PFSK-1 (cell line): ENCODE data around the gene ACP1.

Source experiments
- FOXP2 ChIP-seq: optimal IDR thresholded peaks from 2 replicates; pipeline ENCODE3; 2011; ENCODE audit warnings: borderline replicate concordance, control low read depth, inconsistent platforms; ENCODE audit not compliant: insufficient read depth; ENCODE audit errors: extremely low read length, extremely low read depth
- POLR2AphosphoS5 ChIP-seq: IDR thresholded peaks from 2 replicates; pipeline ENCODE4 v1.6.1; 2012; ENCODE audit warnings: low read depth, mild to moderate bottlenecking, control low read depth, low read length, moderate library complexity
- REST ChIP-seq, 2 experiments: IDR thresholded peaks; 2 replicates each; pipeline versions ENCODE4 v1.6.1 to v1.8.0; 2011 to 2012; ENCODE audit warnings: low read depth in 2 of 2, low read length in 2 of 2, control low read depth in 1 of 2, inconsistent platforms in 1 of 2, mild to moderate bottlenecking in 1 of 2, moderate library complexity in 1 of 2; ENCODE audit not compliant: insufficient read depth in 1 of 2
- SIN3A ChIP-seq: IDR thresholded peaks from 2 replicates; pipeline ENCODE4 v1.6.1; 2012; ENCODE audit warnings: mild to moderate bottlenecking, low read length, moderate library complexity, borderline replicate concordance; ENCODE audit not compliant: insufficient read depth
- TAF1 ChIP-seq: IDR thresholded peaks from 2 replicates; pipeline ENCODE4 v1.6.1; 2012; ENCODE audit warnings: low read length, control low read depth, borderline replicate concordance; ENCODE audit not compliant: insufficient read depth

Gene ACP1

GRCh38 chr2:282371-283263 lies 17.9 kb downstream of the ACP1 start:
- TF ChIP-seq SIN3A (no peak), TAF1 (no peak), REST (IDR thresholded peaks at IDR 0.05; ENCODE audit: insufficient read depth in 1 of 2, low read depth in 2 of 2, low read length in 2 of 2) (no peak), POLR2AphosphoS5 (no peak), FOXP2 (no peak)

GRCh38 chr2:283996-284794 lies 19.4 kb downstream of the ACP1 start:
- TF ChIP-seq SIN3A (no peak), REST (IDR thresholded peaks at IDR 0.05; ENCODE audit: insufficient read depth in 1 of 2, low read depth in 2 of 2, low read length in 2 of 2) (no peak), POLR2AphosphoS5 (no peak), TAF1 (no peak), FOXP2 (no peak)

- no peak for TF ChIP-seq REST (IDR thresholded peaks at IDR 0.05; ENCODE audit: insufficient read depth in 1 of 2, low read depth in 2 of 2, low read length in 2 of 2)
- no peak for TF ChIP-seq SIN3A
- no peak for TF ChIP-seq FOXP2
- no peak for TF ChIP-seq POLR2AphosphoS5
- no peak for TF ChIP-seq TAF1
Measured at GRCh38 chr2:284896-285492, 20.2 kb downstream of the ACP1 start.

- TF ChIP-seq TAF1 (no peak), FOXP2 (no peak), SIN3A (no peak), REST (IDR thresholded peaks at IDR 0.05; ENCODE audit: insufficient read depth in 1 of 2, low read depth in 2 of 2, low read length in 2 of 2) (no peak), POLR2AphosphoS5 (no peak)
Measured at GRCh38 chr2:285531-285930, 20.8 kb downstream of the ACP1 start.
